Measurements from ENCODE around the gene VPS13D. TPM values are rescaled to one million over a fixed set of nuclear protein-coding genes. Genes with fewer than 3 reads are reported as not detected.

VPS13D gene
- polyA plus RNA-seq, 1 of the 3 experiments (the other 2 are of a cell fraction): 15.0 TPM

DNA sequence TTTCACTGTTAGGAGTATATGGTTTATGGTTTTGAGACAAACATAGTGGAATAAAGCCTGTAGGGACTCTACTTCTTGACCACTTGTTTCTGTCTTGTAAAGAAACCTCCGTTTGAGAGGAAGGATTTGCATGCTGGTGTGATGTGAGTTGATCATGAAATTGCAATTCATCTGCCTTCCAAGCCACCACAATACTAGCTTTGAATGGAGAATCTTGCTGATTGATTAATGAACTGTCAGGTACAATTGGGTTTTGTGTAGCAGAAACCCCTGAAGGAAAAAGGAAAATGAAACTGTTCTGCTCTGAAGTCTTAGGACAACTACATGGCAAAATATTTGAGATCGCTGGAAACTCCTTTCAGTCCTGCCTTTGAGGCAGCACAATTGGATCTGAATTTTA lies 90.7 kb downstream of the VPS13D start:
- H3K36me3 ChIP-seq (replicated peaks in 1 of 2; ENCODE audit: control insufficient read depth in 1 of 2, insufficient read depth in 2 of 2, low read length in 1 of 2): peaks cover 33 to 43% of the 10 kb centered on the region in 2 experiments
- POLR2A ChIA-PET: no interaction called here
- no peaks in the 10 kb centered on the region for H3K27me3 ChIP-seq (ENCODE audit: insufficient read depth)
- no peaks in the 10 kb centered on the region; a peak in 1 of 4 replicates for H3K4me1 ChIP-seq (ENCODE audit: control insufficient read depth in 1 of 2, insufficient read depth in 2 of 2, low read depth in 1 of 2, low read length in 1 of 2)
- no peak overlapping the region for H2AFZ ChIP-seq (ENCODE audit: low read depth)
- no peak overlapping the region for H3K4me2 ChIP-seq
- CTCF ChIA-PET: interaction anchor here (2.1 to 3.4 kb wide), 2 partner anchors 299 kb away, joined by 7 to 20 read pairs; no protein-coding TSS in a partner anchor
- H3K27ac ChIP-seq (ENCODE audit: low read depth in 2 of 2, low read length in 1 of 2): no peak overlapping the region
- DNase-seq: no peak
- no peak overlapping the region for H3K4me3 ChIP-seq (ENCODE audit: low read depth in 2 of 2, low read length in 1 of 2)
- WGBS (ENCODE audit: low lambda C conversion rate): 93% methylated on average over 2 of the region's 2 CpGs
- no peaks in the 10 kb centered on the region for H3K9me2 ChIP-seq
- TF ChIP-seq RXRA (IDR thresholded peaks at IDR 0.05; ENCODE audit: borderline replicate concordance, low read depth) (no peak), SMC3 (IDR thresholded peaks at IDR 0.05; ENCODE audit: low read depth, low read length) (no peak), NFIC (IDR thresholded peaks at IDR 0.05; ENCODE audit: borderline replicate concordance) (no peak), ELF1 (IDR thresholded peaks at IDR 0.05) (no peak), CHD2 (IDR thresholded peaks at IDR 0.05; ENCODE audit: low read length, partially characterized antibody) (no peak), FOXM1 (IDR thresholded peaks at IDR 0.05; ENCODE audit: low read depth) (no peak), POLR2AphosphoS5 (IDR thresholded peaks at IDR 0.05; ENCODE audit: low read depth, low read length) (no peak), MXI1 (IDR thresholded peaks at IDR 0.05; ENCODE audit: low read depth, low read length) (no peak), RAD21 (IDR thresholded peaks at IDR 0.05; ENCODE audit: low read length) (no peak), EP300 (IDR thresholded peaks at IDR 0.05; ENCODE audit: borderline replicate concordance in 1 of 2, low read depth in 1 of 2, low read length in 1 of 2) (no peak)
- TF ChIP-seq, protein P1, sequence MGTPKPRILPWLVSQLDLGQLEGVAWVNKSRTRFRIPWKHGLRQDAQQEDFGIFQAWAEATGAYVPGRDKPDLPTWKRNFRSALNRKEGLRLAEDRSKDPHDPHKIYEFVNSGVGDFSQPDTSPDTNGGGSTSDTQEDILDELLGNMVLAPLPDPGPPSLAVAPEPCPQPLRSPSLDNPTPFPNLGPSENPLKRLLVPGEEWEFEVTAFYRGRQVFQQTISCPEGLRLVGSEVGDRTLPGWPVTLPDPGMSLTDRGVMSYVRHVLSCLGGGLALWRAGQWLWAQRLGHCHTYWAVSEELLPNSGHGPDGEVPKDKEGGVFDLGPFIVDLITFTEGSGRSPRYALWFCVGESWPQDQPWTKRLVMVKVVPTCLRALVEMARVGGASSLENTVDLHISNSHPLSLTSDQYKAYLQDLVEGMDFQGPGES (IDR thresholded peaks at IDR 0.05; ENCODE audit: low read depth, low read length): no peak
- TF ChIP-seq, protein P2, sequence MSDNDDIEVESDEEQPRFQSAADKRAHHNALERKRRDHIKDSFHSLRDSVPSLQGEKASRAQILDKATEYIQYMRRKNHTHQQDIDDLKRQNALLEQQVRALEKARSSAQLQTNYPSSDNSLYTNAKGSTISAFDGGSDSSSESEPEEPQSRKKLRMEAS (IDR thresholded peaks at IDR 0.05; ENCODE audit: low read depth): no peak
- TF ChIP-seq, protein P3, sequence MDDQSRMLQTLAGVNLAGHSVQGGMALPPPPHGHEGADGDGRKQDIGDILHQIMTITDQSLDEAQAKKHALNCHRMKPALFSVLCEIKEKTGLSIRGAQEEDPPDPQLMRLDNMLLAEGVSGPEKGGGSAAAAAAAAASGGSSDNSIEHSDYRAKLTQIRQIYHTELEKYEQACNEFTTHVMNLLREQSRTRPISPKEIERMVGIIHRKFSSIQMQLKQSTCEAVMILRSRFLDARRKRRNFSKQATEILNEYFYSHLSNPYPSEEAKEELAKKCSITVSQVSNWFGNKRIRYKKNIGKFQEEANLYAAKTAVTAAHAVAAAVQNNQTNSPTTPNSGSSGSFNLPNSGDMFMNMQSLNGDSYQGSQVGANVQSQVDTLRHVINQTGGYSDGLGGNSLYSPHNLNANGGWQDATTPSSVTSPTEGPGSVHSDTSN (IDR thresholded peaks at IDR 0.05): no peak
- H3K9ac ChIP-seq: no peak overlapping the region
- no peaks in the 10 kb centered on the region for H3K9me3 ChIP-seq
- H3F3A ChIP-seq (replicated peaks; ENCODE audit: insufficient read depth): no peaks in the 10 kb centered on the region
- H3K79me2 ChIP-seq (ENCODE audit: insufficient read depth): no peaks in the 10 kb centered on the region
- H4K20me1 ChIP-seq (ENCODE audit: insufficient read depth): no peaks in the 10 kb centered on the region

DNA sequence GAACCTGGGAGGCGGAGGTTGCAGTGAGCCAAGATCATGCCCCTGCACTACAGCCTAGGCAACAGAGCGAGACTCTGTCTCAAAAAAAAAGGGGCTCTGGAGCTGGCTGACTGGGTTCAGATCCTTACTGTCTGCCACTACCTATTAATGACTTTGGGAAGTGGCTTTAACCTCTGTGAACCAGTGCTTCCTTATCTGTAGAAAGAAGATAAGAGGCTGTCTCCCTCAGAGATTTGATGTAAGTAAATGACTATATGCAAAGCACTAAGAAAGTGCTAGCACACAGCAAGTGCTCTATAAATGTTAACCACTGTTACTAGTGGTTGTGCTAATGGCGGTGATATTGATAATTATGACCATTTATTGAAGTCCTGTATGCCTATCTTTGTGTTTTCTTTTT lies 94.6 kb downstream of the VPS13D start:
- Histone ChIP-seq H3K27ac (ENCODE audit: low read depth in 2 of 2, low read length in 1 of 2) (no peak overlapping the region), H3K4me3 (ENCODE audit: low read depth in 2 of 2, low read length in 1 of 2) (no peak overlapping the region), H3K9me2 (no peaks in the 10 kb centered on the region), H3K79me2 (ENCODE audit: insufficient read depth) (no peaks in the 10 kb centered on the region), H4K20me1 (ENCODE audit: insufficient read depth) (no peaks in the 10 kb centered on the region), H3K4me2 (no peak overlapping the region), H3K9me3 (no peaks in the 10 kb centered on the region), H3F3A (replicated peaks; ENCODE audit: insufficient read depth) (no peaks in the 10 kb centered on the region), H3K27me3 (ENCODE audit: insufficient read depth) (no peaks in the 10 kb centered on the region), H3K4me1 (ENCODE audit: control insufficient read depth in 1 of 2, insufficient read depth in 2 of 2, low read depth in 1 of 2, low read length in 1 of 2) (peaks cover 0 to 5% of the 10 kb centered on the region in 2 experiments; a peak in 2 of 4 replicates), H3K9ac (no peak overlapping the region), H3K36me3 (replicated peaks in 1 of 2; ENCODE audit: control insufficient read depth in 1 of 2, insufficient read depth in 2 of 2, low read length in 1 of 2) (peaks cover 30 to 34% of the 10 kb centered on the region in 2 experiments), H2AFZ (ENCODE audit: low read depth) (no peak overlapping the region)
- 98% methylated on average over 3 of the region's 3 CpGs for WGBS (ENCODE audit: low lambda C conversion rate)
- ChIA-PET CTCF (interaction anchor here (0.9 to 1.5 kb wide), 2 partner anchors 10 to 335 kb away, joined by 3 to 4 read pairs; no protein-coding TSS in a partner anchor), POLR2A (interaction anchor here (0.7 kb wide), 1 partner anchor 272 kb away, joined by 3 read pairs; no protein-coding TSS in a partner anchor)
- DNase-seq: no peak
- no peak for TF ChIP-seq YY1 (IDR thresholded peaks at IDR 0.05; ENCODE audit: low read depth)
- TF ChIP-seq FOXJ3 (CRISPR knock-in tag; IDR thresholded peaks at IDR 0.05): no peak
- no peak for TF ChIP-seq GATA2 (CRISPR knock-in tag; IDR thresholded peaks at IDR 0.05)
- no peak for TF ChIP-seq TEAD4 (IDR thresholded peaks at IDR 0.05; ENCODE audit: borderline replicate concordance, insufficient read depth)
- no peak for TF ChIP-seq TCF12 (IDR thresholded peaks at IDR 0.05)
- TF ChIP-seq RCOR1 (IDR thresholded peaks at IDR 0.05; ENCODE audit: low read length): no peak
- TF ChIP-seq REST (IDR thresholded peaks at IDR 0.05; ENCODE audit: low read depth, low read length): no peak
- TF ChIP-seq SMC3 (IDR thresholded peaks at IDR 0.05; ENCODE audit: low read depth, low read length): no peak
- TF ChIP-seq SIN3A (IDR thresholded peaks at IDR 0.05; ENCODE audit: borderline replicate concordance, low read depth, low read length): no peak
- TF ChIP-seq CTCF (IDR thresholded peaks at IDR 0.05): no peak
- no peak for TF ChIP-seq EP300 (IDR thresholded peaks at IDR 0.05; ENCODE audit: borderline replicate concordance in 1 of 2, low read depth in 1 of 2, low read length in 1 of 2)
- no peak for TF ChIP-seq MXI1 (IDR thresholded peaks at IDR 0.05; ENCODE audit: low read depth, low read length)

All from SK-N-SH (cell line).